Trophoblast cell (in vitro differentiated cells and primary cell): ENCODE results near the gene ZNF653.
"Not testable (repeated sequence)": the region's sequence is repeated elsewhere in the genome, so short reads cannot be mapped to it uniquely, and the experiment has no call there.

ENCODE experiments used
- DNase-seq, 2 donors: peaks; one replicate each; pipeline ENCODE4 v3.0.0-alpha.2; 2016
- H2AFZ ChIP-seq: 2 replicates; pipeline ENCODE4 v1.6.1; 2013; ENCODE audit warnings: low read length, moderate library complexity, mild to moderate bottlenecking; ENCODE audit not compliant: insufficient read depth, poor library complexity
- H2AK5ac ChIP-seq: 2 replicates; pipeline ENCODE4 v1.6.1; 2013; ENCODE audit warnings: mild to moderate bottlenecking, low read length
- H2BK120ac ChIP-seq: 2 replicates; pipeline ENCODE4 v1.6.1; 2013; ENCODE audit warnings: low read length, mild to moderate bottlenecking, moderate library complexity; ENCODE audit not compliant: insufficient read depth, poor library complexity
- H2BK12ac ChIP-seq: 2 replicates; pipeline ENCODE4 v1.6.1; 2013; ENCODE audit warnings: mild to moderate bottlenecking, low read length, moderate library complexity
- H2BK5ac ChIP-seq: 2 replicates; pipeline ENCODE4 v1.6.1; 2013; ENCODE audit warnings: low read length, low read depth, moderate library complexity, mild to moderate bottlenecking; ENCODE audit not compliant: poor library complexity
- H3K14ac ChIP-seq: 2 replicates; pipeline ENCODE4 v1.6.1; 2013; ENCODE audit warnings: mild to moderate bottlenecking, low read length
- H3K18ac ChIP-seq: 2 replicates; pipeline ENCODE4 v1.6.1; 2013; ENCODE audit warnings: mild to moderate bottlenecking, low read length
- H3K23ac ChIP-seq: 2 replicates; pipeline ENCODE4 v1.6.1; 2013; ENCODE audit warnings: low read length
- H3K27ac ChIP-seq: 2 replicates; pipeline ENCODE4 v1.5.1; 2013; ENCODE audit warnings: low read depth, mild to moderate bottlenecking, inconsistent platforms, low read length, moderate library complexity
- H3K27me3 ChIP-seq: 2 replicates; pipeline ENCODE4 v1.6.1; 2013; ENCODE audit warnings: inconsistent platforms, mild to moderate bottlenecking, low read length, moderate library complexity; ENCODE audit not compliant: insufficient read depth
- H3K36me3 ChIP-seq, 2 experiments: 1 replicate in 1 of 2; 2 replicates in 1 of 2; pipeline ENCODE4 v1.6.1; 2013; ENCODE audit warnings: low read length in 2 of 2, mild to moderate bottlenecking in 2 of 2, moderate library complexity in 1 of 2; ENCODE audit not compliant: insufficient read depth in 2 of 2, control insufficient read depth in 1 of 2
- H3K4ac ChIP-seq: 2 replicates; pipeline ENCODE4 v1.6.1; 2013; ENCODE audit warnings: low read depth, mild to moderate bottlenecking, low read length, moderate library complexity
- H3K4me1 ChIP-seq, 2 experiments: 1 replicate in 1 of 2; 2 replicates in 1 of 2; pipeline ENCODE4 v1.6.1; 2013; ENCODE audit warnings: low read length in 2 of 2, mild to moderate bottlenecking in 2 of 2, moderate library complexity in 1 of 2; ENCODE audit not compliant: insufficient read depth in 2 of 2, control insufficient read depth in 1 of 2
- H3K4me2 ChIP-seq: 2 replicates; pipeline ENCODE4 v1.6.1; 2013; ENCODE audit warnings: inconsistent platforms, mild to moderate bottlenecking, low read length, moderate library complexity
- H3K4me3 ChIP-seq: 2 replicates; pipeline ENCODE4 v1.5.1; 2013; ENCODE audit warnings: mild to moderate bottlenecking, low read depth, low read length, inconsistent platforms
- H3K79me1 ChIP-seq: one replicate; pipeline ENCODE4 v1.6.1; 2013; ENCODE audit warnings: low read length
- H3K79me2 ChIP-seq: 2 replicates; pipeline ENCODE4 v1.6.1; 2013; ENCODE audit warnings: low read length, mild to moderate bottlenecking; ENCODE audit not compliant: control insufficient read depth, insufficient read depth, poor library complexity
- H3K9ac ChIP-seq: 2 replicates; pipeline ENCODE4 v1.6.1; 2013; ENCODE audit warnings: mild to moderate bottlenecking, low read length
- H3K9me3 ChIP-seq: 2 replicates; pipeline ENCODE4 v1.6.1; 2013; ENCODE audit warnings: low read depth, mild to moderate bottlenecking, control low read depth, inconsistent platforms, low read length; ENCODE audit not compliant: insufficient read depth
- H4K12ac ChIP-seq: 2 replicates; pipeline ENCODE4 v1.6.1; 2013; ENCODE audit warnings: low read depth, mild to moderate bottlenecking, low read length, moderate library complexity
- H4K8ac ChIP-seq: 2 replicates; pipeline ENCODE4 v1.6.1; 2013; ENCODE audit warnings: low read depth, mild to moderate bottlenecking, low read length, moderate library complexity
- H4K91ac ChIP-seq: one replicate; pipeline ENCODE4 v1.6.1; 2013; ENCODE audit warnings: low read depth, mild to moderate bottlenecking, low read length, moderate library complexity
- WGBS: extraction: QIAGEN DNeasy Blood & Tissue Kit; methylation state at CpG from one replicate; pipeline ENCODE4 v1.1.7; 2013; ENCODE audit warnings: missing lambda C conversion rate; ENCODE audit not compliant: insufficient read length, insufficient coverage; ENCODE audit errors: extremely low coverage; 5-methylcytosine and 5-hydroxymethylcytosine counted together

Gene ZNF653

GRCh38 chr19:11473725-11474124 lies 31.9 kb downstream of the ZNF653 start:
- no peak overlapping the region for H2BK12ac ChIP-seq
- no peaks in the 10 kb centered on the region for H3K79me1 ChIP-seq
- peaks cover 3% of the 10 kb centered on the region for H3K9me3 ChIP-seq
- no CpG with 5 or more reads among the region's 4 CpGs for WGBS
- H3K27ac ChIP-seq = no peak overlapping the region
- no peak overlapping the region for H2BK120ac ChIP-seq
- no peak overlapping the region for H4K12ac ChIP-seq
- peaks cover 5% of the 10 kb centered on the region for H3K27me3 ChIP-seq
- no peaks in the 10 kb centered on the region for H3K4me1 ChIP-seq
- no peak overlapping the region for H4K8ac ChIP-seq
- no peak overlapping the region for H3K4ac ChIP-seq
- H3K14ac ChIP-seq = no peak overlapping the region
- H3K23ac ChIP-seq = no peak overlapping the region
- H3K4me3 ChIP-seq = no peak overlapping the region
- no peak overlapping the region for H2AK5ac ChIP-seq
- no peaks in the 10 kb centered on the region for H3K79me2 ChIP-seq
- no peak overlapping the region for H2AFZ ChIP-seq
- no peak overlapping the region for H2BK5ac ChIP-seq
- H3K36me3 ChIP-seq = no peaks in the 10 kb centered on the region
- H3K4me2 ChIP-seq = no peak overlapping the region
- H3K9ac ChIP-seq = no peak overlapping the region
- H3K18ac ChIP-seq = no peak overlapping the region
- no peak overlapping the region for H4K91ac ChIP-seq
- no peak for DNase-seq

GRCh38 chr19:11468266-11468845 lies 37.3 kb downstream of the ZNF653 start:
- not testable (repeated sequence) for H3K4me3 ChIP-seq, H3K36me3 ChIP-seq, H3K79me1 ChIP-seq, H2AK5ac ChIP-seq, H2AFZ ChIP-seq, H3K4me2 ChIP-seq, DNase-seq, H3K27me3 ChIP-seq, H2BK120ac ChIP-seq, H3K27ac ChIP-seq, H3K23ac ChIP-seq, H4K8ac ChIP-seq, H4K91ac ChIP-seq, H3K9ac ChIP-seq, H2BK5ac ChIP-seq, H3K14ac ChIP-seq, H3K79me2 ChIP-seq, H3K4me1 ChIP-seq, H4K12ac ChIP-seq, H3K4ac ChIP-seq, H2BK12ac ChIP-seq, H3K18ac ChIP-seq
- peaks cover 11% of the 10 kb centered on the region for H3K9me3 ChIP-seq
- WGBS = no CpG with 5 or more reads among the region's 8 CpGs

- H3K4ac ChIP-seq = no peak overlapping the region
These were observed 40.0 kb downstream of the ZNF653 start for GRCh38 chr19:11465600-11465999.

GRCh38 chr19:11464333-11465265 lies 41.0 kb downstream of the ZNF653 start:
- no peak overlapping the region for H3K4ac ChIP-seq
- H4K12ac ChIP-seq = no peak overlapping the region
- no peak overlapping the region for H3K9ac ChIP-seq
- H3K4me2 ChIP-seq = no peak overlapping the region
- H2AK5ac ChIP-seq = no peak overlapping the region
- no peak overlapping the region for H2BK5ac ChIP-seq
- H3K79me1 ChIP-seq = no peaks in the 10 kb centered on the region
- no peaks in the 10 kb centered on the region for H3K79me2 ChIP-seq
- H3K4me1 ChIP-seq = no peaks in the 10 kb centered on the region
- H3K4me3 ChIP-seq = peak overlapping the region; percentile 50
- H3K9me3 ChIP-seq = peaks cover 13% of the 10 kb centered on the region
- DNase-seq = peak in 1 of 2 donors; percentile 29
- no peak overlapping the region for H3K18ac ChIP-seq
- no peak overlapping the region for H2BK12ac ChIP-seq
- no peak overlapping the region for H4K8ac ChIP-seq
- peak overlapping the region; percentile 81 for H3K23ac ChIP-seq
- H2BK120ac ChIP-seq = no peak overlapping the region
- no peak overlapping the region for H4K91ac ChIP-seq
- H3K36me3 ChIP-seq = no peaks in the 10 kb centered on the region
- WGBS = 100% methylated on average over 4 of the region's 11 CpGs
- no peak overlapping the region for H3K27ac ChIP-seq
- H2AFZ ChIP-seq = no peak overlapping the region
- no peak overlapping the region for H3K14ac ChIP-seq
- no peaks in the 10 kb centered on the region for H3K27me3 ChIP-seq

More at GRCh38 chr19:11465600-11465999, 40.0 kb downstream of the ZNF653 start:
- H3K23ac ChIP-seq = no peak overlapping the region
- H4K12ac ChIP-seq = no peak overlapping the region
- H3K14ac ChIP-seq = no peak overlapping the region
- no peak overlapping the region for H4K91ac ChIP-seq
- no peaks in the 10 kb centered on the region for H3K79me2 ChIP-seq
- no peaks in the 10 kb centered on the region for H3K4me1 ChIP-seq
- no peak overlapping the region for H4K8ac ChIP-seq
- H3K27me3 ChIP-seq = no peaks in the 10 kb centered on the region
- no peak overlapping the region for H3K9ac ChIP-seq
- no peaks in the 10 kb centered on the region for H3K36me3 ChIP-seq
- no peak overlapping the region for H2AFZ ChIP-seq
- no peak overlapping the region for H3K18ac ChIP-seq
- WGBS = no CpG with 5 or more reads among the region's 8 CpGs
- H2BK5ac ChIP-seq = no peak overlapping the region
- no peaks in the 10 kb centered on the region for H3K79me1 ChIP-seq
- no peak overlapping the region for H2BK120ac ChIP-seq
- no peak overlapping the region for H3K27ac ChIP-seq
- H2AK5ac ChIP-seq = no peak overlapping the region
- H2BK12ac ChIP-seq = no peak overlapping the region
- H3K4me3 ChIP-seq = no peak overlapping the region
- no peak overlapping the region for H3K4me2 ChIP-seq
- H3K9me3 ChIP-seq = peaks cover 13% of the 10 kb centered on the region
- DNase-seq = no peak
